NCI-H460 (cell line): ENCODE measurements around the gene AAK1. TPM values are rescaled to one million over a fixed set of nuclear protein-coding genes. Genes with fewer than 3 reads are reported as not detected.
A peak's percentile ranks its signal among the peaks of the same experiment; 100 is the strongest.
"Not testable (repeated sequence)": the region's sequence is repeated elsewhere in the genome, so short reads cannot be mapped to it uniquely, and the experiment has no call there.

Experiments
- DNase-seq: peaks from one replicate; pipeline ENCODE4 v3.0.0-alpha.2; 2016; ENCODE audit warnings: low read depth; ENCODE audit errors: extremely low read depth
- polyA plus RNA-seq: library from polyadenylated mRNA; depleted of rRNA; stranded (reverse); fragments of >200 nt; gene quantifications from 2 replicates; pipeline ENCODE4 v1.2.3, GENCODE V29; 2014; cell fraction: nucleus; rRNA removed
- total RNA-seq: library from RNA; depleted of rRNA; stranded (reverse); fragments of >200 nt; shearing (Covaris generic); gene quantifications from 2 replicates; pipeline ENCODE4 v1.2.3, GENCODE V29; 2014; rRNA removed

The AAK1 gene
- total RNA-seq, result 37.7 and 39.4 TPM in 2 replicates
- 6.9 and 7.0 TPM in 2 replicates for polyA plus RNA-seq

DNA sequence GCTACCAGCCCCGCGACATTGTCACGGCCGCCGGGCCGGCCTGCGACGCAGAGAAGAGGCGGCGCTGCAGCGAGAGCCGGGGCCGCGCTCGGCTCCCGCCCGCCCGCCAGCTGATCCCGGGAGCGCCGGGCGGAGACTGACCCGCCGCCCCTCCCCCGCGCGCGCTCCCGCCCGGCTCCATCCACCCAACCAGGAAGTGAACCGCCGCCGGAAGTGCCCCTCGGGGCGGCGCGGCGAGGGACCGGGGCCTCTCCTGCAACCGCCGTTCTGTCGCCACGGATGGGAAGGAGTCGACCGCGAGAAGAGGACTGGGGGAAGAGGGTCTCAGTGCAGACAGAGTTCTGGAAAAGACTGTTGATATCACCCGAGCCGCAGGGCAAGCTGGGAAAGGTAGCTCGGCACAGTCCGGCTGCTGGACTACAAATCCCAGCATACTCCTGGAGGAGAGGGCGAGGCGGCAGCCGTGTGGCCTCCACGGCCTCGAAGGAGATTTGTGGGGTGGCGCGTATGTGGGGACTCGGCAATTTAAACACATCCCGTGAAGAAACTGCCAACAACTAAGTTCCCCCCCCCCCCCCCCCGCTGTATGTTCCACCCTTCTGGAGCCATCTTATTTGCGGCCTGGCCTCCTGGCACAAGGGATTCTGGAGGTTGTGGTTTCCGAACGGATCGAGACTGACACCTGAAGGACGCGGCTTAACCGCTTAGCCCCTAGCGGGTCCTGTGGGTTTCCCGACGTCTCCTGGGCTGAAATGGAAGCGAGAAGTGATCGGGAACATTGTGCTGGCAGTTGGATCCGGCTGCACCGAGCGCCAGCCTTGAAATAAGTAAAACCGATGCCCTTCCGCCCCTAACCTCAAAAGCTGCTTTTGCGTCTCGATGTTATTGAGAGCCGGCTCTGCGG is at the start of gene AAK1:
Gene AAK1 (minus strand): TSS at position 138 of the 904 bp plus-strand sequence. CDS start 699 bp downstream, outside the sequence.
- peak; percentile 86 for DNase-seq

DNA sequence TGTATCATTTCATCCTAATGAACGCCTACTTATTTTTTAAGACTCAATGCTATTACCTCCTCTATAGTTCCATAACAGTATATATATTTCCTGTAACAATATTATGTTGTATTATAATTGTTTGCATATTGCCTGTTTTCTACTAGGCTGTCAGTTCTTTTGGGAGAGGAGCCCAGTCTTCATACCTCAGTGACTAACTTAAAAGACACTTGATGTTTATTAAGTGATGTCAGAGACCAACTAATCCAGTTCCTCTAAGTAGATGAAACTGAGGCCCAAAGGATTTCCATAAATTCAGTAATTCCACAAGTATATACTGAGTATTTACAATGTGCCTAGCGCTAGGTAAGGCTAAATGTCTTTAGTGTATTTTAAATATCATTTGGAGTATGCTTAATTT is 48.9 kb upstream of the AAK1 start:
- DNase-seq, result no peak

DNA sequence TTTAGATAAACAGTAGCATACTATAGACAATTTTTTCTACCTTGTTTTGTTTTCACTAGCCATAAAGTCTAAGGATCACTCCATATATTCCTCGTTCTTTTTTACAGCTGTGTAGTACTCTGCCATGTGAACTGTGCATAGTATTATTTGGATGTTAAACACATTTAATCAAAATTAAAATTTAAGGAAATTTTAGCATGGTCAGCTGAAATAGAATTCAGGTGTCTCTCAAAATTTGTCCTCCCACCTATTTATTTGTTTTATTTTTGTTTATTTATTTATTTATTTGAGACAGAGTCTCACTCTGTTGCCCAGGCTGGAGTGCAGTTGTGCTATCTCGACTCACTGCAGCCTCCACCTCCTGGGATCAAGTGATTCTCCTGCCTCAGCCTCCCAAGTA is 46.4 kb upstream of the AAK1 start:
- DNase-seq, result no peak

DNA sequence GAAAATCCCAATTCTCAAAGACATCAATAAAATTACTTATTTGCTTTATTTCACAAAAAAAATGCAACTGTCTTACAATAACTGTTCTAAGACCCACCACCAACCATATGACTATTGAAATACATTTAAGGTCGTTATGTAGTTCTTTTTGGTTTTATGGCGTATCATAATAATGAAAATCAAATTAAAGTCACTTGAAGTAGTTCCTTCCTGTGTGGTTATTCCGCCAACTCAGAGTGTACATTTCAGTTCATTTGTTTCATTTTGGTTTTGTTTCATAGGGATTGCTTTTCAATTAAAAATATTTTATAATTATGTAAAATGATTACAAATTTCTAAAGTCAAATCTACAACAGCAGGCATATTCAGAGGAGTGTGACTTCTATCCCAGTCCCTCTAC is 45.9 kb upstream of the AAK1 start:
- no peak for DNase-seq

DNA sequence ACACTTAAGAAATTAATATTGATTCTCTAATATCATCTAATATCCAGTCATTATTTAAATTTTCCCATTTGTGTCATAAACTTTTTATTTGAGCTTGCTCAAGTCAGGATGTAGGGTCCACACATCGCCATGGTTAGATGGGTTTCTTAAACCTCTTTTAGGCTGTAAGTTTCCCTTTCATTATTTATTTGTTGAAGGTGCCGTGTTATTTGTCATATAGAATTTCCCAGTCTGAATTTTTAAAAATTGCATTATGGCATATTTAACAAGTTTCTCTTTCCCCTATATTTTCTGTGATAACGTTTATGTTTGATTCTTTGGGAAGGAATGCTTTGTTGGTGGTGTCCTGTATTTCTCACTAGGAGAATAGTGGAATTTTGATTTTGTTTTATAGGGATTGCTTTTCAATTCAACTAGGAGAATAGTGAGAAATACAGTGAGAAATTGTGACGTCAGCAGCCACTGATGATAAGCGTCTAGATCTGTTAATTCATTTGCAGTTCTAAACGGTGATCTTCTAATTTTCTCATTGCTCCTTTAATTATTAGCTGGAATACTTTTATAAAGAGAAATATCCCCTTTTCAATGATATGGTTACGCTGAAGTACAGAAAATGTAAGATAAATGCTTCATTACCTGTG is 44.6 kb upstream of the AAK1 start:
- DNase-seq, result no peak

DNA sequence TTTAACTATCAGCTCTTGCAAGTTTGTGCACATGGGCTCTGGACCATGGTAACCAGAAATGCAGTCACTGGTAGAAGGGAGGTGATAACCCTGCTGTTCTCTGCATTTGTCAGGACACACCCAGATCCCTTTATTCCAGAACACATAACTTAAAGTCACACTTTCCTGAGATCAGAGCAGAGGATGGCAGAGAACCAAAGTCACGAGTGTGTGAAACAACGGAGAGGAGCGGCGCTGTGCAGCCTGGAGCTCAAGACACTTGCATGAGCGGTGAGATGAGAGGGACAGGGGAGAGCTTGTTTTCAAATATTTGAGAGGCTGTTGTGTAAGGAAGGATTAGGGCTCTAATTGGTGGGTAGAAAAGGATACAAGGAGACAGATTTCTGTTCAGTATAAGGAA is 43.3 kb upstream of the AAK1 start:
- DNase-seq, result no peak

DNA sequence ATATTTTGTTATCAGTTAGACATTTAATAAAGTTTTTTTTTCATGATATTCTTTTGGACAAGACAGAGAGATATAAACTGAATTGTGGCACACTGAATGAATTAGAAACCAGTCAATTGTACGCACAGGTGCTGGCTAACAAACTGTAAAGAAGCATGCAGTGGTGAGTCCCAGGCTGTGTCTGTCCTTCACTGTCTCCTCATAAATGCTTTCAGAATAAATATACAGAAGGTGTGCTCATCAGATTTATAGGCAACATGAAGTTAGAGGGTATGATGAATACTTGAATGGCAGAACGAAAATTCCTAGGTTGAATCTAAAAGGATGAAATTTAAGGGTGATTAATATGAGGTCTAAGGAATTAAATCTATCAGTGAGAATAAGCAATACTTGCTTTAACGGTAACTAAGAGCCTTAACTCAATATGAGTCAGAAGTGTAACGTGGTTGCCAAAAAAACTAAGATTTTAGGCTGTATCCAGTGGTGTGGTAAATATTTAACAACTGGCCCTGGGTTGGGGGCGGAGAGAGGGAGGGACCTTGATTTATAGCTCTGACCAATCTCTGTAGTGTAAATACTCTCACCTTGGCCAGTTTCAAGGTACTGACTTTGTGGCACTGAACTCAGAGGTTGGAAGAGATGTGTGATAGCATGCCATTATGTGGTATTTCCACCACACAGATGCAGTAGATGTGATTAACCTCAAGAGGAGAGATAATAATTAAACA is 41.9 kb upstream of the AAK1 start:
- no peak for DNase-seq

DNA sequence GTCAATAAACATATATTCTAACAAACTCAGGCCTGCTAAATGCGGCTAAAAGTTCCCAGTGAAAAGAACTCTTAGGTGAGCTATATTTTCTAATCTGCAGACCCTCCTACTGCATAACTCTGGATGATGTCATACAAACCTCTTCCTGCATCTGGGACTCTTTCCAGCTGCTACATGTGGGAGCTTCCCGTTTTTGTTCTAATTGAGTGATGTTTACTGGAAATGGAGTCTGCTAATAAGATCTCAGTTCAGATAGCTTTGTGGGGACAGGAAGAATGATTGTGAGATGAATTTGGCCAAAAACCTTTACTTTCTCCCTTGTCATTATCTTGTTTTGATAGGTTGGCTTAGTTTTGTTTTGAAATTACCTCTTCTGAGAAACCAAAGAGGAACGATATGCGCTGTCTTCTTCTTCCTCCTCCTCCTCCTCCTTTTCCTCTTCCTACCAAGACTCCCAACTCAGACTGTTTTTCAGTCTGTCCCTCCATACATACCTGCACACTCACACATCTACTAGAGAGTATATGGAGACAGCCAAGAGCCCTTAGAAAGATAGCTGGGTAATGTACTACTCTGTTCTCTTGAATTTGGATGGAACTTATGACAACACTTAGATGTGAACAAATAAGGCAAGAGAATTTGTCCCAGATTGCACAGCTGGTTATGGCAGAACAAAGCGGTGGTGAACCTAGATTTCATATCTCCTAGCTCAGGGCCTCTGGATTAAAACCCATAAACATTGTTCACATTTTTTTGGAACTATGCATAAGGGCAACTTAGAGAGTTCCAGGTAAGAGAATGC is 39.8 kb upstream of the AAK1 start:
- DNase-seq, result no peak

DNA sequence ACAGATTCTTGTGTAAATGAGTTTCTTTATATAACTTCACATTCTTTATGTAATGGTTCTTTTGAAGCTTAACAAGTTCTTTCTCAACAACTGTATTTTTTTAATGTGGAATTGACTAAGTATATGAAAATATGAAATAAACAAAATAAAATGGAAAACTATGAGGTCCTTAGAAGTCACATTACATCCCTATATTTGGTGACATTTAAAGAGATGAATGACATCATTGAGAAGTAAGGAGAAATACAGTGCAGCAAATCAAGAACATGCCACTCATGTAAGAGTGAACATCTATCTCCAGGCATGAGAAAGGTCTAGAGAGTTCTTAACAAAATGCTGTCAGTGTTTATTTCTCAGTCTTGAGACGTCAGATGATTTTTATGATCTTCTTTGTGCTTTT is 39.0 kb upstream of the AAK1 start:
- no peak for DNase-seq

DNA sequence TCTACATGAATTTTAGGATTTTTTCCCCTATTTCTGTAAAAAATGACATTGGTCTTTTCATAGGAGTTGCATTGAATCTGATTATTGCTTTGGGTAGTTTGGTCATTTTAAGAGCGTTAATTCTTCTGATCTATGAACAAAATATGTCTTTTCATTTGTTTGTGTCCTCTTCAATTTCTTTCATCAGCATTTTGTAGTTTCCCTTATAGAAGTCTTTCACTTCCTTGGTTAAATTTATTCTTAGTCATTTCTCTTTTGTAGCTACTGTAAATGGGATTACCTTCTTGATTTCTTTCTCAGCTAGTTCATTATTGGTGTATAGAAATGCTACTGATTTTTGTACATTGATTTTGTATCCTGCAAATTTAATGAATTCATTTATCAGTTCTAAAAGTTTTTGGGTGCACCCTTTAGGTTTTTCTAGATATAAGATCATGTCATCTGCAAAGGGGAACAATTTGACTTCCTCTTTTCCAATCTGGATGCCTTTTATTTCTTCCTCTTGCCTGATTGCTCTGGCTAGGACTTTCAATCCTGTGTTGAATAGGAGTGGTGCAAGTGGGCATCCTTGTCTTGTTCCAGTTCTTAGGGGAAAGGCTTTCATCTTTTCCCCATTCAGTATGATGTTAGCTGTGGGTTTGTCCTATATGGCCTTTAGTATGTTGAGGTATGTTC is 36.6 kb upstream of the AAK1 start:
- no peak for DNase-seq

DNA sequence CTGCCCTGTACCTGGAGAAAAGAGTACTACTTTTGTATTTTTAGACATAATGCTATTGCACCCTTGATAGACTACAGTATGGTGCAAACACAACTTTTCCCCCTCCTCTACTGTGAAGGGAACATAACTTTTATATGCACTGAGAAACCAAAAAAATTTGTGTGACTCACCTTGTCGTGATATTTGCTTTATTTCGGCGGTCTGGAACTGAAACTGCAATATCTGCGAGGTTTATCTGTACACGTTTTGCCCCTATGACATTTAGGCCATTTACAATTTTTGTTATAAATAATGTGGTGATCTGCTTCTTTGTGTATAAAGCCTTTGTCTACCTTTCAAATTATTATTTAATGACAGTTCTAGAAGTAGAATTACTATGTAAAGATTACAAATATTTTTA is 34.4 kb upstream of the AAK1 start:
- DNase-seq, result no peak

DNA sequence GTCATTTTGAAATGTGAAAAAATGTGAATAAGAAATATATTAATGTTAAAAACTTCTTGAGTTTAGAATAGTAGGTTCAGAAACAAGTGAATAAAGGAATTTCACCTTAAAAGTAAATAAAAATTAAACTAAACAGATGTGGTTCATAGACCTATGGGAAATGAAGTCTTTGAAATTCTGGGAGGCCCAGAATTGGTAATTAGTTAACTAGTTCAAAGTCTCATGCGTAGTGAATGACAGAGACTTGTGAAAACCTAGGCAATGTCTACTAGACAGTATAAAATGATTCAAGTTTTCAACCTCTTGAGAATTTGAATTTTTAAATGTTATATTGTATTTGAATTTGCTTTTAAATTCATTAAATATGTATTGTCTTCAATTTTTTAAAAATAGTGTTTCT is 32.6 kb upstream of the AAK1 start:
- no peak for DNase-seq

DNA sequence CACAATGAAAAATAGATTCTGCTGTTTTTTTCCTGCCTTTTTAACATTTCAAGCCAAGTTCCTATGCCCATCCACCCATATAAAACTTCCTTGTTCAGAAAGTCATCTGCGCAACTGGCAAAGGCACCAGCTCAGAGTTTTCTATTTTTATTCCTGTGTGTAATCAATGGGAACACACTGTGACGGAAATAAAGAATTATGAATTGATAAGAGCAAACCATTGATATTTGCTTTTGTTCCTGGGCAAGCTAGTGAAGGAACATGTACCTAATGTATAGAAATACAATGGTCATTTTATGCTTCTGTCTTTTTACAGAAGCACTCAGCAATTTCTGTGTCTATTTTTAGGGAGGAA is 30.8 kb upstream of the AAK1 start:
- no peak for DNase-seq

DNA sequence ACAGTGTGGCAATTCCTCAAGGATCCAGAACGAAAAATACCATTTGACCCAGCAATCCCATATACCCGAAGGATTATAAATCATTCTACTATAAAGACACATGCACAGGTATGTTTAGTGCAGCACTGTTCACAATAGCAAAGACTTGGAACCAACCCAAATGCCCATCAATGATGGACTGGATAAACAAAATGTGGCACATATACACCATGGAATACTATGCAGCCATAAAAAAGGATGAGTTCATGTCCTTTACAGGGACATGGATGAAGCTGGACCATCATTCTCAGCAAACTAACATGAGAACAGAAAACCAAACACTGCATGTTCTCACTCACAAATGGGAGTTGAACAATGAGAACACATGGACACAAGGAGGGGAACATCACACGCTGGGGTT is 29.6 kb upstream of the AAK1 start:
- not testable (repeated sequence) for DNase-seq

DNA sequence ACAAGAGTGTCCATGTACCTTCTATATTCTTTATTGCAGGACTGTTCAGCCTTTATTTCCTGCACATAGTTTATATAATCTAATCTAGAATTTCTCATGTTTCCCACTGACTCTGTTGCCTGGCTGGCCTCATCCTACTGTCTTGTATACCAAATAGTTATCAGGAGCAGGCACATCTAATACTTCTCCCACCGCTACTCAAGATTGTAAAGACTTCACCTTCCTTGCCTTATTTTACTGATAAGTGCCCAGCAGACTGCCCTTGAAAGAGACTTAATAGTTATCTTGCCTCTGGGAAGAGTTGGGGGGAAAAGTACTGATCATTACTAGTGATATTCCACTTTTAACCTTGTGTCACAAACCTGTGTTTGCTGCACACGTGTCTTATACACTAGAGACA is 26.1 kb upstream of the AAK1 start:
- DNase-seq, result no peak

DNA sequence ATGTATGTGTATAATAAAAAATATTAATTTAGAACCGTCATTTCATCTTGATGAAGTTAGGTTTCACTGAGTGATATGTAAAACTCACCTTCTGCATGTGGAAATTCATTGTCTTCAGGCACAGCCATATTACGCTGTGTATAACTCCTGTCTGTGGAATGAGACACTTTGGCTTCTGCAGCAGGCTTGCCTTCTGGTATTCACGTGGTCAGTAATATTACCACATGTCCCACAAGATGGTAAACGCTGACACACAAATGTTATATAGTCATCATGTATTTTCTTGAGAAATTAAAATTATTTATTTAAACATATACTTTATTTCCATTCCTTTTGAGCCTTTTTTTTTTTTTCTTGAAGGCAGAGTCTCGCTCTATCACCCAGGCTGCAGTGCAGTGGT is 25.1 kb upstream of the AAK1 start:
- DNase-seq, result no peak

DNA sequence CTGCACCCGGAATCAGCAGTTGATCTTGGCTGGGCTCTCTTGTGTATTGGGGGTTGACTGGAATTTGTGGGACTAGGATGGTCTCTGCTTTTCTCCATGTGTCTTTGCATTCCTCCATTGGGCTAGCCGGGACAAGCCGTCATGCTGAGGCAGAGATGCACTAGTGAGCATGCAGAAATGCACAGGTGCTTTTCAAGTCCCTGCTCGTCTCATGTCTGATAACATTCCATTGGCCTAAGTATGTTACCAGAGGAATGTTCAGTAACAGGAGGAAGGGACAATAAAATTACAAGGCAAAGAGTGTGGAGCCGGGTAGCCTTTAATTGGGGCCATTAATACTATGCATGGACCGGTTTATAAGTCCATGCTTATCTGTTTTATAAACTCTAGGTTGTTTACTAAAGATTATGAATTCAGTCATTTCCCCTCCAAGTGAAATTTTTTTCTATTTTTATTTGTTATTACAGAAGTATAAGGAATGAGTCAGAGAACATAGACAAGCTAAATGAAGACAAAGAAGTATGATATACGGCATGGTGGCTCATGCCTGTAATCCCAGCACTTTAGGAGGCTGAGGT is 24.4 kb upstream of the AAK1 start:
- DNase-seq, result no peak

DNA sequence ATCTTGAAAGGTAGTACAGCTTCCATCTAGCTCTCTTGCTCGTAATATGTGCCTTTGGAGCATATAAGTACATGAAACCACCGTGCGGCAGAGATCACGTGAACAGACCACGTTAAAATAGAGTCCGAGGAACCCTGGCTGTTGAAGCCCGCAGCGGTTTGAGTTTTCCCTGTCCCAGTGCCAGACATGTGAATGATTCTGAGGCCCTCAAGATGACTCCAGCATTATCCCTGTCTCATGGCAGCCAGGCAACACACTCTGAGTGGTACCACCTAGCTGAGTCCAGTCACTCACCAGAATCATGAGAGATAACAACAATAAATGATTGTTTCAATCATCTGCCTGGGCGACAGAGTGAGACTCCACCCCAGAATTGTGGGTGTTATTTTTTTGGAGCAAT is 21.6 kb upstream of the AAK1 start:
- no peak for DNase-seq

DNA sequence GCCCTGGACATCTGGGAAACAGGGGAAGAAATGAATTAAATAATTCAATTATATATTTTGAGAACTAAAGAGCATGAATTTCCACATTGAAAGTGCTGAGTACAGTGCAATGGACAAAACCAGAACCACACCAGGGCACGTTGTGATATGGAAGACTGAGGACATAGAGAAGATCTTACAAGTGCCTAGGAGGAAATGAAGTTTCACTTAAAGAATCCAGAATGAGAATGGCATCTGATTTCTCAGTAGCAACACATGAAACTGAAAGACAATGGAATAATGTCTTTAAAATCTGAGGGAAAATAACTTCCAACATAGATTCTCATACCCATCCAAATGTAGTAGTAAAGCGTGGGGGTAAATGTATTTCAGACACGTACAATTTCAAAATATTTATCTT is 20.3 kb upstream of the AAK1 start:
- no peak for DNase-seq

DNA sequence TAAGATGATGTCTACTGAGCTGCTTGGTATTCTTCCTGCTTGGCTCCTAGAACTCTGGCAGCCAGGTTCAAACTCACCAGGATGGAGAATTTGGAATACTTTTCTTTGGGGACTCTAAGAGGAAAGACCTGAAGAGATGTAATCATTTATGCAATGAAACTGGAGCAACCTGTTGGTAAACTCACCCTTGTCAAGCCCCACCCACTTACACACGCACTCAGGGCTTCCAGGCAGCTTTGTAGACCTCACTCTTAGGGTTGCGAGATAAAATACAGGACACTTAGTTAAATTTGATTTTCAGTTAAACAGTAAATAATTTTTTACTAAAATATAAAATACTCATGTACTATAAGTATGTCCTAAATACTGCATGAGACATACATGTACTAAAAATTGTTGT is 19.0 kb upstream of the AAK1 start:
- not testable (repeated sequence) for DNase-seq
